KG1 (cell line): Measurements from ENCODE around the gene LRRC23.

Source experiments
- DNase-seq: peaks from one replicate; lab custom pipeline; 2025; lab: John Stamatoyannopoulos, UW

Gene LRRC23

DNA sequence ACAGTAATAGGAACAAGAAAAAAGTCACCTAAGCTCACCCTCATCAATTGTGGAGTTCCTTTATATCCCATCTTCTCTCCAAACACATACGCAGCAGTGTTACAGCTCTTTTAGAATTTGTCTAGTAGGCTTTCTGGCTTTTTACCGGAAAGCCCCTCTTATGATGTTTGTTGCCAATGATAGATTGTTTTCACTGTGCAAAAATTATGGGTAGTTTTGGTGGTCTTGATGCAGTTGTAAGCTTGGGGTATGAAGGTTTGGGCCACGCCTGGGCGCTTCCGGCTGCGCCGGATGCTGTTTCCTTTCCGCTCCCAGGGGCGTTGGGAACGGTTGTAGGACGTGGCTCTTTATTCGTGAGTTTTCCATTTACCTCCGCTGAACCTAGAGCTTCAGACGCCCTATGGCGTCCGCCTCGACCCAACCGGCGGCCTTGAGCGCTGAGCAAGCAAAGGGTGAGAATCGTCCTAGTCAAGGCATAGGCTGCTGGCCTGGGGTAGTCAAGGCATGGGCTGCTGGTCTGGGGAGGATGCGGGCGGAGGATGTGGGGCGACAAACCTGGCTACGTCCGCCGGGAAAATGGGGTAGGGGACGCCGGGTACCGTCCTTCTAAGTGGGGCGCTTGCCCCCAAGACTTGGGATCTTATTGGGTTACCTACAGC lies 39.2 kb downstream of the LRRC23 start, which contains the start of the genes C12orf57 and RNU7-1:
TSS of gene C12orf57 (plus strand) at position 301 of the 659 bp plus-strand sequence. CDS start at position 401, 100 bp downstream.
TSS of gene RNU7-1 (plus strand) at position 95 of the 659 bp plus-strand sequence.
- DNase-seq: peak; percentile 89

DNA sequence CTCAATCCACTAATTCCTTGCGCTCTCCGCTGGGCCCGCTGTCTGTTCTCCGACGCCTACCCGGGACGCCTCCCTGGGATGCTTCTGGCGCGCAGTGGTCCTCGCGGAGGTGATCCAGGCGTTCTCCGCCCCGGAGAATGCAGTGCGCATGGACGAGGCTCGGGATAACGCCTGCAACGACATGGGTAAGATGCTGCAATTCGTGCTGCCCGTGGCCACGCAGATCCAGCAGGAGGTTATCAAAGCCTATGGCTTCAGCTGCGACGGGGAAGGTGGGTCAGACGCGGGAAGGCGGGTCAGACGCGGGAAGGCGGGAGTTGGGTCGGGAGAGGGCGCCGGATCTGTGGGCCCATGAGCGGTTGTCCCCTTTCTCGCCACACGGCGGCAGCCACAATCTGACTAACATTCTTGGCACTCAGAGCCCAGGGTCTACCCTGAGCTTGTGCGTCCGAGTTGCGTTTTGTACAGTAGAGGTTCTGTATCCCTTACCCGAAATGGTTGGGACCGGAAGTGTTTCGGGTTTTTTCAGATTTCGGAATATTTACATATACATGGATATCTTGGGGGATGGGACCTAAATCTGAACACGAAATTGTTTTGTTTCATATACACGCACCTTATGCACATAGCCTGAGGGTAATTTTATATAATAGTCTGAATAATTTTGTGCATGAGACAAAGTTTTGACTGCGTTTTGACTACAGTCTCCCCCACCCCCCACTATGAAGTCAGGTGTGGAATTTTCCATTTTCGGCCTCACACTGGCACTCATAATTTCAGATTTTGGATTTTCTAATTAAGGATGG lies 40.0 kb downstream of the LRRC23 start:
- peak; percentile 83 for DNase-seq

DNA sequence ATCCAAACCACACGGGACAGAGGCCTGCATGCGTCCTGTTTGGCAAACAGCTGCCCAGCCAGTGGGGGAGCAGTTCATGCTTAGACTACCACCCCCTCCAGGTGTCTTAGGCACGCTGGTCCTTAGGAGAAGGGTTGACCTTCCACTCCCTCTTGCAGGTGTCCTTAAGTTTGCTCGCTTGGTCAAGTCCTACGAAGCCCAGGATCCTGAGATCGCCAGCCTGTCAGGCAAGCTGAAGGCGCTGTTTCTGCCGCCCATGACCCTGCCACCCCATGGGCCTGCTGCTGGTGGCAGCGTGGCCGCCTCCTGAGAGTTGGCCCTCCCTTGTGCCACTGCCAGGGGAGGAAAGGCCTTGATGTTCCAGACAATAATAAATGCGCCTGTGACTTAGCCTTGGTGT lies 41.0 kb downstream of the LRRC23 start:
- DNase-seq: no peak

- DNase-seq: no peak
Measured at GRCh38 chr12:6946033-6946919, 41.7 kb downstream of the LRRC23 start.

DNA sequence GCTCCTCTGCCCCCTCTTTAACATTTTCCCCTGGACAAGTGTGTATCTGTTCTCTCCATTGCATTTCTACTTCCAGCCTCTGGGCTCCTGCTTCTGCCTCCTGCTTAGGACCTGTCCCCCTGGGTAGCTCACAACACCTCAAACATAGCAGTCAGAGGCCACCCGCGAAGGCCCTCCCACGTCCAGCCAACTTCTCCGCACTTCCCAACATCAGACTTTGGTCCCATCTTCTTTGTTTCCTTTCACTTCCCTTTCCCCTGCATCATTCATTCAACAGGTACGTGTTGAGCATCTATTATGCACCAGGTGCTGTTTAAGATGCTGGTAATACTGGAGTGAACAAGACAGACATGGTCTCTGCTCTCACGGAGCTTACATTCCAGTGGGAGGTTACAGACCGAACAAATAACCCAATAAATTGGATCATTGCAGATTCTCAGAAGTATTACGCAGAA lies 42.3 kb downstream of the LRRC23 start:
- DNase-seq: no peak

DNA sequence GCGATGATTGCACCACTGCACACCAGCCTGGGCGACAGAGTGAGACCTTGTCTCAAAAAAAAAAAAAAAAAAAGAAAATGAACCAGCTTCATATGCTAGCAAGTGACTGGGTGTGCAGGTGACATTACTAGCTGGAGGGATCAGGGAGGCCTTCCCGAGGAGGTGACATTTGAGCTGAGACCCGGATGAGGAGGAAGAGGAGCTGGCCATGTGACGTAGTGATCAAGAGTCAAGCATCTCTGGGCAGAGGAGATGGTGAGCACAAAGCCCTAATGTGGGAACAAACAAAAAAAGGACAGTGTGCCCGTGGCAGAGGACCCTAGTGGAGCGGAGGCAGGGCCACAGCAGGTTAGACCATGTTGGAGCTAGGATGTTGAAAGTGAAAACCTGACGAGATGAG lies 43.0 kb downstream of the LRRC23 start:
- no peak for DNase-seq

DNA sequence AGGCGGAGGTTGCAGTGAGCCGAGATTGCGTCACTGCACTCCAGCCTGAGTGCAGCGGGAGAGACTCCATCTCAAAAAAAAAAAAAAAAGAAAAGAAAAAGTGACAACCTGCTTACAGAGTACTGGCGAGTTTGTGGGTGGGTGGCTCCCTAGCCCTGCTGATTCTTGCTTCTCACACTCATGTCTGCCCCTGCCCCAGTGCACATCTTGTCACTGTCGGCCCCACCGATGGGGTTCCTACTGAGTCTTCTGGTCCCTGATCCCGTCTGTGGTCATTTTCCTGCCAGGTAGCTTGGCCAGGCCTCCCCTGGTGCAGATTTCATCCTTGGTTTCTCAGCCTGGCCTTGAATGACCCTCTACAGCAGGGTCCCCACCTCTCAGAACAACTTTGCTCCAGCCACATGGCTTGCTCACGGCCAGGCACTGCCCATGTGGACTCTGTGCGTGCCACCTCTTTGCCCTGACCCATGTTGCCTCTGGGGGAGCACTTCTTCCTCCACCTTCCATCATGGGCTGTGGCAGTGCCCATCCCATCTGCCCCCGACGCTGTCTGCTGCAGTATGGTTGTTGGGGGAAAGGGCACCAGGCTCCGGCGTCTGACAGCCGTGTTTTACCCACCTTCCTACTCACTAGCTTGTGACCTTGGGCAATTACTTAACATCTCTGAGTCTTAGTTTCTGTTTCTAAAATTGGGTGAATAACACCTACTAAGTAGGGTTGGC lies 44.4 kb downstream of the LRRC23 start:
- DNase-seq: no peak

DNA sequence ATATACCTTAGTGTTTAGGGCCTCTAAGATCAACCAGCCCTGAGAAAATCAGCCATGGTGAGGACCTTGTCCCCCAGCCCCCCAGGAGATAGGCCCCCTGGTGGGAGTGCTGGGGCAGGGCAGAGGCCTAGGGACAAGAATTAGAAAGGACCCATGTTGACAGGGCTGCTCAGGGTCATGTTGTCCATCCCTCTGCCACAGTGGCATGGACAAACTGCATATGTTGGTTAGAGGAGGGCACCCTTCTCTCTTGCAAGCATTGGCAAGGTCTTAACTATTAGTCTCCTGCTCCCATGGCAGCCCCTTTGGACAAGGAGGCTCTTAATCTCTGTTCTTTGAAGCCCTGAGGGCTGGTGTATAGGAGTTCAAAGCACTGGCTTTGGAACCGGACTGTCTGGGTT lies 45.8 kb downstream of the LRRC23 start:
- DNase-seq: peak; percentile 26

DNA sequence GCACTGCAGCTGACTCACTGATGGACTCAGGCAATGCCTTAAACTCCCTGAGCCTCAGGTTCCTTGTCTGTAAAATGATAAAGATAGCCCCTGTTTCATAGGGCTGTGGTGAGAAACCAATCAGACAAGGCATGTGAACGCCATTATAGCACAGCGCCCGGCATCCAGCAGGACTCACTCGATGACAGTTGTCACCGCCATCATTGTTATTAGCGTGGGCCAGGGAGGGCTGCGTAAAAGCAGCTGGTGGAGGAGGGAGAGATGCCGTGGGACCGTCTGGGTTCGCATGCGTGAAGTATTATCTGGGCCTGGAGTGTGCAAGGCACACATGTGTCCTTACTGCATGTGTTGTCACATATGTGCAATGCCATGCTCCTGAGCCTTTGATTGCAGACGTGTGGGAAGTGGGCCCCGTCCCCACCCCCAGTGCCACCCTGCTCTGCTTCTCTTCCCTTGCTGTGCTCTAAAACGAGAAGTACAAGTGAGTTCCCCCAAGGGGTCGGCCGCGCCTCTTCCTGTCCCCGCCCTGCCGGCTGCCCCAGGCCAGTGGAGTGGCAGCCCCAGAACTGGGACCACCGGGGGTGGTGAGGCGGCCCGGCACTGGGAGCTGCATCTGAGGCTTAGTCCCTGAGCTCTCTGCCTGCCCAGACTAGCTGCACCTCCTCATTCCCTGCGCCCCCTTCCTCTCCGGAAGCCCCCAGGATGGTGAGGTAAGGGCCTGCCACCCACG lies 46.4 kb downstream of the LRRC23 start, which contains the start of gene PTPN6:
TSS of gene PTPN6 (plus strand) at position 546 of the 730 bp plus-strand sequence. CDS start at position 703, 157 bp downstream.
- DNase-seq: peak; percentile 78

DNA sequence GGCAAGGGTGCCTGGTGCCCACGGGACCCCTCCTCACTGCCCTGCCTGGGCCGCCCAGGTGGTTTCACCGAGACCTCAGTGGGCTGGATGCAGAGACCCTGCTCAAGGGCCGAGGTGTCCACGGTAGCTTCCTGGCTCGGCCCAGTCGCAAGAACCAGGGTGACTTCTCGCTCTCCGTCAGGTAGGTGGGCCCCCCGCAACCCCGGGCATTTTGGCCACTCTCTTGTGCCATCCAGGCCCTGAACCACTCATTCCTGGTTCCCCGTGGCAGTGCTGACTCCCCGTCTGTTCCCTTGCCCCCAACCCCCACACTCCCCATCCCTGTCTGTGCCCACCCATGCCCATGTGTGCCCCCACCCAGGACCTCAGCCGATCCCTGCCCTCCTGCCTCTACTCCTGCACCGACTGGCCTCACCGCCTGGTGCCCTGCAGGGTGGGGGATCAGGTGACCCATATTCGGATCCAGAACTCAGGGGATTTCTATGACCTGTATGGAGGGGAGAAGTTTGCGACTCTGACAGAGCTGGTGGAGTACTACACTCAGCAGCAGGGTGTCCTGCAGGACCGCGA lies 47.0 kb downstream of the LRRC23 start:
- DNase-seq: no peak

DNA sequence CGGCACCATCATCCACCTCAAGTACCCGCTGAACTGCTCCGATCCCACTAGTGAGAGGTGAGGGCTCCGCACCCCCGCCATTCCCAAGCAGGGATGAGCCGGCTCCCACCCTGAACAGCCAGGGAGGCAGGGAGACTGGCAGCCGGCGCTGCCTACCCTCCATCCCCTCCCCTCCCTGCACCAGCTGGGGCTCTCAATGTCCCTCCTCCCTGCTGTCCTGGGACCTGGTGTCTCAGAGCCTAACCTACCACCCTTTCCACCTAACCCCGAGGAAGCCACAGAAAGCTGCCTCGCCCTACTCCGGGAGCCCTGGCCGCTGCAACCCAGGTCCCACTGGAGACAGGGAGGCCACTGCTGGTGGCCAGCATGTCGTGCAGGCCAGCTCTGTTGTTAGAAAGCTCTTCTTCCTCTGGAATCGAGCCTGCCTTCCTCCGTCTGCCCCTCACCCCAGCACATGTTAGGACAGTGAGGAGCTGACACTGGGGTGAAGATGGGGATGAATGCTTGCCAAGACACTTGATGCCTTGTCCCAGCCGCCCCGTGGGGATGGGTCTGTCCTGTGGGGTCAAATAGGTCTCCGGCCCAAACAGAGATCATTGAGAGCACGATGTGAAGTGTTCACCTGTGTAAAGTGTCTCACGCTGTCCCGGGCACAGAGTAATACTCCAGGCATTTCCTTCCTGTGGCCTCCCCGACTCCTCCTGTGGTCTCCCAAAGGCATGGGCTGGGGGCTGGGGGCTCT lies 47.7 kb downstream of the LRRC23 start:
- DNase-seq: no peak

DNA sequence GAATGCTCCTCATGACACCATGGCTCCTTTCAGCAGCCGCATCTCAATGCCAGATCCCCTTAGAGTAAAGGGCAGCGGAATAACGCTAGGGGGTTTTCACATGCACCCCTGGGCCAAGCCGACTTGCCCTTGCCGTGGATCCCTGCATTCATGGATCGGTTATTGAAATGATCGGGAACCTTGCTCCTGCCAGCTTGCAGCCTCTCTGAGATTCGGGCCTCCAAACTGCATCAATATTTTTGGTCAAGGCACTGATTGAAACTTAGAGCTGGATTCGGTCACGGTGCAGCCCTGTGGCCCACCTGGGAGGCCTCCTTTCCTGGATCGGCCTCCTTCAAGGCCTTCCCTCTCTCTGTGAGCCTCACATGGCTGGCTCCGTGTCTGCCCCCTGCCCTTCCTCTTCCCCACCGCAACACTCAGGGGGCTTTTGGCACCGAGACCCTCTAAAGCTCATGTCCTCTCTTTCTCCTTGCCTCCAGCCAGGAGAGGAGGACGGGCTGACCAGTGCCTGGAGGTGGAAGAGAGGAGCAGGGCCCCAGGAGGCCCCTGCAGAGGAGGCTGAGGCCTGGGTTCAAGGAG lies 48.3 kb downstream of the LRRC23 start:
- DNase-seq: no peak

- peak; percentile 93 for DNase-seq
Measured at GRCh38 chr12:6953442-6954315, 49.1 kb downstream of the LRRC23 start.

- no peak for DNase-seq
Measured at GRCh38 chr12:6954316-6955107, 49.9 kb downstream of the LRRC23 start.

- no peak for DNase-seq
Measured at GRCh38 chr12:6955108-6956020, 50.7 kb downstream of the LRRC23 start.

DNA sequence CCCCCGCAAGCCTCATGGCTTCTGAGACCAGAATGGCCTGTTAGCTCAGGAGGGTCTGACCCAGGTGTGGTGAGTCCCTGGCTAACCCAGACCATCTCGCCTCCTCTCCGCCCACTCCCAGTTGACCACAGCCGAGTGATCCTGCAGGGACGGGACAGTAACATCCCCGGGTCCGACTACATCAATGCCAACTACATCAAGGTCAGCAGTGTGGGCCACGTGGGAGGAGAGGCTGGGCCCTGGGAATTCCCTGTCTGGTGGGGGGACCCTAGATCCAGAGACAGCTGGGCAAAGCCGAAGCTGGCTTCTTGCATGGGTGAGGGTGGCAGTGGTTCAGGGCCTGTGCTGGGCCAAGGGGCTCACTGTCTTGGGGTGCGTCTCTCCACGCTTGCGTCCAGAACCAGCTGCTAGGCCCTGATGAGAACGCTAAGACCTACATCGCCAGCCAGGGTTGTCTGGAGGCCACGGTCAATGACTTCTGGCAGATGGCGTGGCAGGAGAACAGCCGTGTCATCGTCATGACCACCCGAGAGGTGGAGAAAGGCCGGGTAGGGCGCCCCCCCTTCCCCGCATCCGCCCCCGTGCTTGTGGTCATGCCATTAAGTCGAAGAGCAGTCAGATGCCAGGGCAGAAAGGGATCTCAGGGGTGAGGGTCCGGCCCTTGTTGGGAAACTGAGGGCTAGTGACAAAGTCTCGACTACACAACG lies 51.6 kb downstream of the LRRC23 start:
- DNase-seq: no peak
